HepG2 (cell line): Measurements from ENCODE around the gene MGLL. TPM values are rescaled to one million over a fixed set of nuclear protein-coding genes. Genes with fewer than 3 reads are reported as not detected.

Experiments
- ATAC-seq: fragments of 200-7000 bp; cut with Tn5 transposase; 3 replicates; pipeline ENCODE4 v1.9.1; 2020; ENCODE audit warnings: mild to moderate bottlenecking, moderate library complexity
- BruUV-seq: library from RNA; stranded (reverse); fragments of 400-500 nt; replicated peaks from 2 replicates; lab custom pipeline; 2021; lab: Mats Ljungman, UMichigan
- CTCF ChIA-PET: fragments of 300-600 bp; formaldehyde crosslinking; extraction: SDS; loops from one replicate; lab custom pipeline; 2021; ENCODE audit warnings: low total read pairs, inconsistent platforms, low intra/inter-chr PET ratio; lab: Yijun Ruan, JAX
- POLR2A ChIA-PET: fragments of 350-600 bp; sonication (Branson Sonifier 250); formaldehyde crosslinking; loops from one replicate; lab custom pipeline; 2020; ENCODE audit warnings: antibody characterized with exemption, inconsistent platforms; lab: Yijun Ruan, JAX
- DNase-seq: peaks from one replicate; pipeline ENCODE4 v3.0.0-alpha.2; 2015; ENCODE audit warnings: low spot score
- FAIRE-seq: peaks from 3 replicates; lab custom pipeline; 2011; peaks lifted over from hg19 to GRCh38; lab: Jason Lieb, UNC
- H2AFZ ChIP-seq: one replicate; pipeline ENCODE4 v1.6.1; 2011; ENCODE audit warnings: low read length, inconsistent platforms
- H3K27ac ChIP-seq: fragments of 300-600 bp; 3 replicates; pipeline ENCODE4 v1.8.0; 2011; ENCODE audit warnings: mixed run types, mild to moderate bottlenecking, mixed read lengths, low read length, inconsistent platforms; ENCODE audit not compliant: insufficient read depth; ENCODE audit errors: extremely low read length
- H3K27me3 ChIP-seq, 2 experiments: fragments of 200-600 bp in 1 of 2; 2 replicates in 1 of 2; 3 replicates in 1 of 2; pipeline versions ENCODE4 v1.6.0 to v1.8.0; 2011; ENCODE audit warnings: low read length in 2 of 2, mild to moderate bottlenecking in 2 of 2, moderate library complexity in 2 of 2, inconsistent platforms in 1 of 2; ENCODE audit not compliant: insufficient read depth in 2 of 2, control insufficient read depth in 1 of 2
- H3K36me3 ChIP-seq, 2 experiments: fragments of 200-600 bp in 1 of 2; replicated peaks in 1 of 2; 2 replicates in 1 of 2; 3 replicates in 1 of 2; pipeline versions ENCODE4 v1.5.1 to v1.8.0; 2011; ENCODE audit warnings: low read length in 2 of 2, inconsistent platforms in 1 of 2; ENCODE audit not compliant: insufficient read depth in 2 of 2, control insufficient read depth in 1 of 2
- H3K4me1 ChIP-seq: 2 replicates; pipeline ENCODE4 v1.5.1; 2012; ENCODE audit warnings: low read length, inconsistent platforms; ENCODE audit not compliant: insufficient read depth
- H3K4me2 ChIP-seq: 2 replicates; pipeline ENCODE4 v1.6.0; 2011; ENCODE audit warnings: low read depth, low read length, inconsistent platforms
- H3K4me3 ChIP-seq, 3 experiments: fragments of 200-600 bp in 1 of 3; sonication (generic), shearing (Covaris generic) in 1 of 3; replicated peaks in 1 of 3; 2 replicates each; pipeline ENCODE4 v1.5.1; 2011 to 2016; ENCODE audit warnings: low read length in 3 of 3, inconsistent platforms in 2 of 3, low read depth in 2 of 3, mild to moderate bottlenecking in 2 of 3, control low read depth in 1 of 3, mixed read lengths in 1 of 3; ENCODE audit not compliant: insufficient read depth in 1 of 3
- H3K79me2 ChIP-seq: one replicate; pipeline ENCODE4 v1.6.1; 2011; ENCODE audit warnings: low read length, inconsistent platforms; ENCODE audit not compliant: insufficient read depth
- H3K9ac ChIP-seq: 2 replicates; pipeline ENCODE4 v1.6.0; 2011; ENCODE audit warnings: mild to moderate bottlenecking, low read depth, low read length, inconsistent platforms; ENCODE audit not compliant: insufficient read depth
- H3K9me3 ChIP-seq: 2 replicates; pipeline ENCODE4 v1.5.1; 2012; ENCODE audit warnings: mild to moderate bottlenecking, low read length
- H4K20me1 ChIP-seq: 2 replicates; pipeline ENCODE4 v1.6.0; 2011; ENCODE audit warnings: inconsistent platforms, mild to moderate bottlenecking, low read length, moderate library complexity; ENCODE audit not compliant: insufficient read depth
- BORCS8-MEF2B ChIP-seq: sonication (generic); formaldehyde crosslinking; IDR thresholded peaks from 2 replicates; pipeline ENCODE4 v1.8.0; 2022; ENCODE audit warnings: mild to moderate bottlenecking, missing genetic modification reagents
- CEBPZ ChIP-seq: IDR thresholded peaks from 2 replicates; pipeline ENCODE4 v1.6.1; 2012; ENCODE audit warnings: low read length, improper control_type of control experiment
- FOXJ3 ChIP-seq: sonication (generic); formaldehyde crosslinking; IDR thresholded peaks from 2 replicates; pipeline ENCODE4 v1.4.0; 2020; ENCODE audit warnings: missing genetic modification reagents, mild to moderate bottlenecking, borderline replicate concordance
- GPBP1L1 ChIP-seq: sonication (generic); formaldehyde crosslinking; IDR thresholded peaks from 2 replicates; pipeline ENCODE4 v1.5.0; 2020; ENCODE audit warnings: mild to moderate bottlenecking, missing genetic modification reagents
- KAT2B ChIP-seq: fragments of 150-350 bp; IDR thresholded peaks from 2 replicates; pipeline ENCODE4 v1.6.1; 2014; ENCODE audit warnings: low read depth, low read length, borderline replicate concordance
- LCORL ChIP-seq, 2 experiments: fragments of 450-650 bp in 1 of 2; sonication (generic) in 1 of 2; formaldehyde crosslinking in 1 of 2; IDR thresholded peaks; 2 replicates each; pipeline versions ENCODE4 v1.5.0 to v1.6.1; 2017 to 2020; ENCODE audit warnings: antibody characterized with exemption in 1 of 2, missing genetic modification reagents in 1 of 2
- NPAS2 ChIP-seq: sonication (generic); formaldehyde crosslinking; IDR thresholded peaks from 2 replicates; pipeline ENCODE4 v1.8.0; 2022; ENCODE audit warnings: mild to moderate bottlenecking, missing genetic modification reagents, borderline replicate concordance
- SETDB1 ChIP-seq: sonication (generic); formaldehyde crosslinking; IDR thresholded peaks from 2 replicates; pipeline ENCODE4 v1.5.1; 2020; ENCODE audit warnings: missing genetic modification reagents, mild to moderate bottlenecking, borderline replicate concordance
- SMAD1 ChIP-seq: sonication (generic); formaldehyde crosslinking; IDR thresholded peaks from 2 replicates; pipeline ENCODE4 v1.4.0; 2020; ENCODE audit warnings: missing genetic modification reagents, low read depth, mild to moderate bottlenecking, borderline replicate concordance
- SP140L ChIP-seq: sonication (generic); formaldehyde crosslinking; IDR thresholded peaks from 2 replicates; pipeline ENCODE4 v1.4.0; 2020; ENCODE audit warnings: missing genetic modification reagents, borderline replicate concordance
- TOE1 ChIP-seq: sonication (generic); formaldehyde crosslinking; IDR thresholded peaks from 2 replicates; pipeline ENCODE4 v1.4.0; 2020; ENCODE audit warnings: mild to moderate bottlenecking, missing genetic modification reagents
- TRAFD1 ChIP-seq: sonication (generic); formaldehyde crosslinking; IDR thresholded peaks from 2 replicates; pipeline ENCODE4 v1.5.1; 2020; ENCODE audit warnings: missing genetic modification reagents, mild to moderate bottlenecking, borderline replicate concordance
- U2AF2 ChIP-seq: fragments of 200-400 bp; formaldehyde crosslinking; IDR thresholded peaks from 2 replicates; pipeline ENCODE4 v1.6.1; 2017; ENCODE audit warnings: low read depth, mild to moderate bottlenecking, low read length
- ZNF451 ChIP-seq: sonication (generic); formaldehyde crosslinking; IDR thresholded peaks from 2 replicates; pipeline ENCODE4 v1.5.0; 2020; ENCODE audit warnings: mild to moderate bottlenecking, missing genetic modification reagents
- ZNF510 ChIP-seq: sonication (generic); formaldehyde crosslinking; IDR thresholded peaks from 2 replicates; pipeline ENCODE4 v1.4.0; 2020; ENCODE audit warnings: low read depth, mild to moderate bottlenecking, missing genetic modification reagents
- ZNF546 ChIP-seq: sonication (generic); formaldehyde crosslinking; conservative IDR thresholded peaks from 2 replicates; pipeline ENCODE4 v1.8.1; 2023; ENCODE audit warnings: mild to moderate bottlenecking, missing genetic modification reagents
- ZNF549 ChIP-seq: sonication (generic); formaldehyde crosslinking; IDR thresholded peaks from 2 replicates; pipeline ENCODE4 v1.5.0; 2020; ENCODE audit warnings: missing genetic modification reagents
- WGBS: methylation state at CpG from one replicate; pipeline ENCODE4 v1.1.6; 2017; ENCODE audit warnings: low lambda C conversion rate; 5-methylcytosine and 5-hydroxymethylcytosine counted together
- in situ Hi-C: cut with HindIII; loops from 2 replicates; pipeline ENCODE4 v1.10.0; 2017; ENCODE audit warnings: low pct_unique_long_range_greater_than_20kb; ENCODE audit not compliant: extremely low pct_ligation_motif_present
- intact Hi-C: fragments of 100-400 bp; cut with micrococcal nuclease; formaldehyde crosslinking; loops from one replicate; pipeline ENCODE4 v1.10.0; 2022; ENCODE audit not compliant: unreplicated experiment
- polyA plus RNA-seq, 8 experiments: library from polyadenylated mRNA; depleted of rRNA in 3 of 8; stranded (reverse) in 7 of 8; unstranded in 1 of 8; fragments of >200 nt; fragmentation: Illumina TruSeq in 4 of 8; extraction: Trizol in 4 of 8; gene quantifications; 2 replicates each; pipeline versions ENCODE4 v1.2.1 to v1.2.3, GENCODE V29; 2011 to 2016; ENCODE audit warnings: low read depth in 4 of 8, missing spikeins in 1 of 8, mixed read lengths in 1 of 8; ENCODE audit not compliant: insufficient read depth in 1 of 8
- total RNA-seq, 5 experiments: library from RNA; depleted of rRNA; stranded (reverse); fragments of >200 nt; fragmentation: Illumina TruSeq; extraction: Trizol; gene quantifications; 2 replicates each; pipeline ENCODE4 v1.2.3, GENCODE V29; 2016; ENCODE audit warnings: low read depth in 1 of 5

The MGLL gene
- total and polyA plus RNA-seq, 2 of the 13 experiments (the other 11 are each of a cell fraction or from before 2014, with no cell fraction given) = not detected

- ChIA-PET CTCF (no interaction called here), POLR2A (no interaction called here)
- H4K20me1 ChIP-seq = no peaks in the 10 kb centered on the region
- BruUV-seq = no TSS peak
- H3K4me3 ChIP-seq = no peak overlapping the region
- peaks cover 0 to 2% of the 10 kb centered on the region in 2 experiments; a peak in 2 of 5 replicates for H3K27me3 ChIP-seq
- WGBS = 36% methylated on average over 5 of the region's 6 CpGs
- no peaks in the 10 kb centered on the region for H3K9me3 ChIP-seq
- in situ Hi-C loops (no loop called here), intact Hi-C loops (loop anchor here (10.0 kb wide), 2 partner anchors 104 to 136 kb away; partner anchors contain the start of genes MCM2 and TPRA1)
- TF ChIP-seq NPAS2 (no peak), CEBPZ (no peak), U2AF2 (no peak), ZNF549 (CRISPR knock-in tag) (no peak), KAT2B (no peak), SMAD1 (CRISPR knock-in tag) (no peak), BORCS8-MEF2B (CRISPR knock-in tag) (no peak), ZNF510 (no peak), GPBP1L1 (CRISPR knock-in tag) (no peak), ZNF451 (CRISPR knock-in tag) (no peak), SP140L (CRISPR knock-in tag) (no peak), TOE1 (CRISPR knock-in tag) (no peak), LCORL (IDR thresholded peaks at IDR 0.05) (no peak), LCORL (CRISPR knock-in tag; IDR thresholded peaks at IDR 0.05) (no peak), FOXJ3 (CRISPR knock-in tag) (no peak), ZNF546 (CRISPR knock-in tag) (no peak), TRAFD1 (CRISPR knock-in tag) (no peak), SETDB1 (CRISPR knock-in tag) (no peak)
- no peak overlapping the region for H3K27ac ChIP-seq
- FAIRE-seq (no peak), ATAC-seq (no peak), DNase-seq (no peak)
- no peaks in the 10 kb centered on the region for H3K36me3 ChIP-seq
- H3K4me2 ChIP-seq = no peak overlapping the region
- no peaks in the 10 kb centered on the region for H3K79me2 ChIP-seq
- no peak overlapping the region for H2AFZ ChIP-seq
- H3K9ac ChIP-seq = no peak overlapping the region
- H3K4me1 ChIP-seq = peaks cover 12% of the 10 kb centered on the region
Measured at GRCh38 chr3:127698691-127699415, 123.5 kb downstream of the MGLL start.
